NCI-H524 treated with DMSO at 0.1 percent for 48 hours (cell line): ENCODE data around the gene MEGF6.

ENCODE experiments used
- DNase-seq: peaks from one replicate; lab custom pipeline; 2025; lab: John Stamatoyannopoulos, UW

Gene MEGF6

DNA sequence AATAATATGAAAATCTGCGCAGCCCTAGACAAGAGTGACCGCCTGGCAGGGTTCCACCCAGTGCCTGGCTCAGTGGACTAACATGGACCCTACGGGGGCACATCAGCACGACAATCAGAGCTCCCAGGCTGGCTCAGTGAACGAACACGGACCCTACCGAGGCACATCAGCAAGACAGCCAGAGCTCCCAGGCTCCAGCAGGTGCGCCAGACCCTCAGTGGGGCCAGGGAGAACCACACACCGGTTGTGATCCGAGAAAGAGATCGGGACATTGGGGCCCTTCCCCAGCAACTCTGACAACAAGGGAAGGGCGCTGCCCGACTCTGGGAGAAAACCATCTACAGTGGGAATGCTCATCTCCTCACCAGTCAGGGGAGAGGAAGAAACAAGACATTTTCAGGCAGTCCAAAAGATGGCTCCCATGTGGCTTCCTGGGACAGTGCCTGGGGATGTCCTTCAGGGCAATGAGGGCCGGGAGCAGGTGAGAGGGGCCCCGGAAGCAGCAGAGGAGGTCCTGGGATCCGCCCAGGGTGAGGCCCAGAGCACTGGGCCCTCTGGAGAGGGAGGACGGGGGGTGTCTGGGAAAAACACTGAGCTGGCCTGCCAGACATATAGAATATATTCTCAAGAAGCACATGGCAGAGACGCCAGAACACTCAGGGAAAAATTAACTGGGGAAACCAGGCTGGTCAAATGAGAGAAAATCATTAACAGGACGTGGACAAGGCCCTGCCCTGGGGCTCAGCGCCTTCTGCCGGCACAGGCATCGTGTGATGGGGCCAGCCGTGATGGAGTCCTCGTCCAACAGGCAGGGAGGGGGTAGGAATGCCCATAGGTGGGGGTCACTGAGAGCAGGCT is 152.0 kb downstream of the MEGF6 start:
- no peak for DNase-seq

- no peak for DNase-seq
These were observed 153.1 kb downstream of the MEGF6 start for GRCh38 chr1:3457910-3458883.

- DNase-seq: no peak
These were observed 154.1 kb downstream of the MEGF6 start for GRCh38 chr1:3456964-3457909.

DNA sequence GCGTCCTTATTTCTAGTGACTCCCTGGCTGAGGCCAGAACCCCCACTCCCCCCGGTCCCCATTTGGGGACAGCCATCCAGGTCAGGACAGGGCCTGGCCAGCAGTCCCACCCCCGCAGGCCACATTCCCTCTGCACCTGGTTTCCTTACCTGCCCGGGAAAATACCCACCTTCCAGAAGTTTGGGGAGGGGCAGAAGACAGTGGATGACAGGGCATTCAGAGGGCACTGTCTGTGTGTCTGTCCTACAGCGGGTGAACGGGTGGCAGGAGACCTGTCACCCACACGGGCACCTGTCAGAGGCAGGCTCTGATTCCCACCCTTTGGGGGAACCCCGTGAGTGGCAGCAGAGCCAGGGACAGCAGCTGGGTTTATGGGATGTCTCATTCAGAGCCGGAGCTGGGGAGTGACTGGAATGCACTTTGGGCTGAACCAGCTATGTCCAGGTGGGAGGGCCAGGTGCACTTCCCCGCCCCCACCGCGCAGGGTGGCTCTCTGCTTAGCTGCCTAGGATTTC is 154.8 kb downstream of the MEGF6 start:
- no peak for DNase-seq

DNA sequence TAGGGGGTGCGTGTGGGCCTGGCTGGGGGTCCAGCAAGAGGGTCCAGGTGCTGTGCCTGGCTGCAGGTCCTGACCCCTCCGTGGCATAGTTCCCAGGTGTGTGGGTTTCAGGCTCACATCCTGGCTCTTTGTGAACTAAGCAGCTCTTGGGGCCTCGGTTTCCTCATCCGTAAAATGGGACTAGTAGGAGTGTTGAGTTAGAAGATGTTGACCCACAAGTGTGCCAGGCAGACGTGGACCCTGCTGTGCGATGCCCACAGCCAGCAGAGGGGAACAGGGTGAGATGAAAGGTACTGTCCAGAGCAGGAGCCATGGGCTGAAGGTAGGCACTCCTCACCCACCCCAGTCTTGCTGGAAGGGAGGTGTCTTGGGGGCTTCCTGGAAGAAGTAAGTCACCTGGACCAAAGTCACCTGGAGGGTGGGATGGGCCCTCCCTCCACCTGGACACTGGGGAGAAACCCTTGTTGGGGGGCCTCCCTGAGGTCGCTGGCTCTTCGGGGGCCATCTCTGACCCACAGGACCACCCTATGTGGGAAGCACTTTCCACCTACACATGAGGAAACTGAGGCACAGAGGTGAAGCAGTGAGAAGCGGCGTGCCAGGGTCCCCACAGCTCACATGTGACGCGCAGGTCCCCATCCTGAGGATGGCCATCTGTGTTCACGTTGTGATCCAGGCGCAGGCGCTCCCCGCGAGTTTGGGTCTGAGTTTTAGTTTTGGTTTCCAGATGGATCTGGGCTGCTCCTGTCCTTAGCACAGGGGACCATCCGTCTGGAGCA is 155.4 kb downstream of the MEGF6 start:
- no peak for DNase-seq

- DNase-seq: no peak
These were observed 156.3 kb downstream of the MEGF6 start for GRCh38 chr1:3454811-3455618.

GRCh38 chr1:3453891-3454810 is 157.2 kb downstream of the MEGF6 start, which contains the start of gene ARHGEF16:
ARHGEF16 (plus strand) TSS chr1:3454665; CDS start chr1:3463085, 8,420 bp downstream.
- no peak for DNase-seq

DNA sequence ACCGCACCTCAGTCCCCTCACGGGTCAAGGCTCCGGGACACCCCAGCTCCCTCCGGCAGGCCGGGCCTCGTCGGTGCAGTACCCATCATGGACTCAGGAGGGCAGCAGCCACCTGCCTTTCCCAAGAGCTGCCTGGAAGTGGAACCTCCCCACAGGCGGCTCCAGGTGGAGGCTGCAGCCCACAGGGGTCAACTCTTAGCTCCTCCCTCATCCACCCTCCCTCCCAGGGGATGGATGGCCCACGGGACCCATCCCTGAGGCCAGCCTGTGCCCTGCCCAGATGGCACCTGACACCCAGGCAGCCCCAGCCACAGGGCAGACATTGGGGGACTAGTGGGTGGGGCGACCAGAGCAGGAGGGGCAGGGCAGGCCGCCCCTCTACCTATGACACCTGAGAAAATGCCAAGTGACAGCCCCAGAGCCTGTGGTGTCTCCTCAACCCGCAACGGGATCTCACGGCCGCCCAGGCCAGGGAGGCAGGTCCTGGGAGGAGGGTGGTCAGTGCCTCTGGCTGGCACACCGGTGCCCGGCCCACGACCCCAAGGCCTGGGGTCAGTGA is 158.0 kb downstream of the MEGF6 start:
- no peak for DNase-seq

GRCh38 chr1:3452866-3453175 is 158.5 kb downstream of the MEGF6 start:
- no peak for DNase-seq

DNA sequence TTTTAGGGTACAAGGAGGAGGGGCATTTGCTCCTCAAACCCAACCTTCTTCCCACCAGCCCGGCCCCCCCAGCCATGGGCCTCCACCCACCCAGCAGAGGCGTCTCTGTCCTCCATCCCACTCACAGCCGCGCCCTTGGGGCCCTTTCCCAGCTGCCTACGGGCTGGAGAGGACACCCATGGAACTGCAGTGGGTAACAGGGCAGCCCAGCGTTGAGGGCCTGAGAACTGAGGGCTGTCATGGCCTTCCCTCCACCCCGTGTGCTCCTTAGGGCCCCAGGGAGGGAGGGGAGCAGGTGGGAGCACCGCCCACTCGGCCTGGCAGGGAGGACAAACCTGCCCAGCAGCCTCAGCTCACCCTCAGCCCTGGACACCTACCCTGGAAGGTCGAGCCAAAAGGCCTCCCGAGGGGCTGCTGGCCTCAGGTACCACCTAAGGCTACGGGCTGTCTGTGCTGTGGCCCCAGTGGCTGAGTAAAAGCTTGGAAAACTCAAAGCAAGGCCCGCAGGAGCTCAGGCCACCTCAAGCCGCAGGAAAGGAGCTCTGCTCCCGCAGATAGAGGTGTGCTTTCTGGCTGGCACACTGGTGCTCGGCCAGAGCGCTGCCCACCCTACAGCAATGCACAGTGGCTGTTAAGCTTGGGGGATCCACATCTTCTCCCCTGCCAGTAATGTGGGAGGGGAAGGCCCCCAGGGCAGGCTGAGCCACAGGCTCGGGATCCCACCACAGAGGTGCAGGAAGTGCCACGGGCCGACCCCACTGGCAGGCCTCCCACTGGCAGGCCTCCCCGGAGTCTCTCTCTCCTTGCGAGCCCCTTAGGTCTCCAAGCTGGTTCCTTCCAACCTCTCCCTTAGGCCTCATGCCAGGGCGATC is 159.1 kb downstream of the MEGF6 start:
- DNase-seq: no peak

GRCh38 chr1:3450983-3451382 is 160.3 kb downstream of the MEGF6 start:
- DNase-seq: no peak

GRCh38 chr1:3450202-3450863 is 161.0 kb downstream of the MEGF6 start:
- no peak for DNase-seq

- DNase-seq: no peak
These were observed 166.6 kb downstream of the MEGF6 start for GRCh38 chr1:3444736-3445135.

DNA sequence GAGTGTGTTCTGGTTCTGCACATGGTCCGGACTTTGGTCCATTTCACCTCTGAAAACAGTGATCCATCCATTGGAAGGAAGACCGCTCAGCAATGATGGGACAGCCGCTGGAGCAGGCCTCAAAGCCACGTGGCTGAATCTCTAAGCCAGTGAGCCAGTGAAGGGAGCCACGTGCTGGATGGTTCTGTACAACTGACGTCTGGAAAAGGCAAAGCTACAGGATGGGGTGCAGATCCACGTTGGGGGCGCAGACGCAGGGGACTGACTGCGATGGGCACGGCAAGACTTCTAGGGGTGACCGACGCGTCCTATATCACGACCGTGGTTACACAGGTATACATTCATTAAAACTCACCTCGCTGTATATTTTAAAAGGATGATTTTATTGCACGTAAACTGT is 167.0 kb downstream of the MEGF6 start:
- no peak for DNase-seq

DNA sequence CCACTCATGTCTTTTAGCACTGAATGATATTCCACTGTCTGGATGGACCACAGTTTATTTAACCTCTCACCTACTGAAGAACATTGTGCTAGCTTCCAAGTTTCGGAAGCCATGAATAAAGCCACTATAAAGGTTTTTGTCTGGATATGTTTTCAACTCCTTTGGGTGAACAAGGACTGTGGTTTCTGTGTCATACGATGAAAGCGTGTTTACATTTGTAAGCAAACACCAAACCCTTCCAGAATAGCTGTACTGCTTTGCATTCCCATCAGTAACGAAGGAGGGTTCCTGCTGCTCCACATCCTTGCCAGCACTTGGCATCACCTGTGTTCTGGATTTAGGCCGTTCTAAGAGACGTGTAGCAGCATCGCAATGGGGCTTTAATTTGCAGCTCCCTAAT is 167.5 kb downstream of the MEGF6 start:
- no peak for DNase-seq

- DNase-seq: no peak
These were observed 168.4 kb downstream of the MEGF6 start for GRCh38 chr1:3442901-3443300.

DNA sequence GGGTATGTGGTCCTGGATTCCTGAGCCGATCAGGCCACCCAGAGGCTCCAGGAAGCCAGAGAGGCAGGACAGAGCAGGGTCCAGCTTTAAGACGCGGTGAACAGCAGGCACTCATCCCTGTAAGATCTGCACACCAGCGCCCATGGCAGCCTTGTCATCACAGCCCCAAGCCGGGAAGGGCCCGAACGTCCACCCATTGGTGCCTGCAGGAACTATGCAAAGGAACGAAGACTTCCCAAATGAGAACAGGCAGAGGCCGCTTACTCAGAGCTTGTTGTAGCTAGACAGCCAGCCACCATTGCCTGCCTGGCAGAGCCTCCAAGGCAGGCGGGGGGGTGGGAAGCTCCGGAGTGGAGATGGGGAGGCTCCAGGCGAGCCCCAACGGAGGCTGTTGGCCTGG is 169.0 kb downstream of the MEGF6 start:
- no peak for DNase-seq
